Neuron (in vitro differentiated cells): Measurements from ENCODE around the gene KAT14.
"Not testable (repeated sequence)": the region's sequence is repeated elsewhere in the genome, so short reads cannot be mapped to it uniquely, and the experiment has no call there.

ENCODE experiments used
- H2AFZ ChIP-seq: one replicate; pipeline ENCODE4 v1.6.1; 2013; ENCODE audit warnings: low read depth, mild to moderate bottlenecking, inconsistent platforms, low read length, moderate library complexity
- H3K27me3 ChIP-seq: one replicate; pipeline ENCODE4 v1.6.1; 2013; ENCODE audit warnings: low read length; ENCODE audit not compliant: insufficient read depth
- H3K36me3 ChIP-seq: one replicate; pipeline ENCODE4 v1.6.1; 2013; ENCODE audit warnings: low read length; ENCODE audit not compliant: insufficient read depth
- H3K4me1 ChIP-seq: one replicate; pipeline ENCODE4 v1.6.1; 2013; ENCODE audit warnings: low read length; ENCODE audit not compliant: insufficient read depth
- H3K4me3 ChIP-seq: 2 replicates; pipeline ENCODE4 v1.5.1; 2013; ENCODE audit warnings: mild to moderate bottlenecking, low read length, moderate library complexity
- H3K9me3 ChIP-seq: one replicate; pipeline ENCODE4 v1.6.1; 2013; ENCODE audit warnings: low read length

KAT14 gene

GRCh38 chr20:18128574-18128973, 9.1 kb upstream of the KAT14 start:
- not testable (repeated sequence) for H2AFZ ChIP-seq, H3K27me3 ChIP-seq

GRCh38 chr20:18132663-18133062, 5.0 kb upstream of the KAT14 start:
- no peaks in the 10 kb centered on the region for H3K36me3 ChIP-seq
- peaks cover 17% of the 10 kb centered on the region for H3K27me3 ChIP-seq
- H3K4me1 ChIP-seq: no peaks in the 10 kb centered on the region
- no peak overlapping the region for H2AFZ ChIP-seq
- H3K4me3 ChIP-seq: no peak overlapping the region
- H3K9me3 ChIP-seq: no peaks in the 10 kb centered on the region

More at GRCh38 chr20:18128574-18128973, 9.1 kb upstream of the KAT14 start:
- H3K4me1 ChIP-seq, H3K4me3 ChIP-seq, H3K36me3 ChIP-seq, H3K9me3 ChIP-seq: not testable (repeated sequence)

- Histone ChIP-seq H3K9me3 (no peaks in the 10 kb centered on the region), H3K27me3 (peaks cover 17% of the 10 kb centered on the region), H2AFZ (no peak overlapping the region), H3K4me1 (peaks cover 4% of the 10 kb centered on the region), H3K4me3 (no peak overlapping the region), H3K36me3 (no peaks in the 10 kb centered on the region)
Measured at GRCh38 chr20:18133962-18134361, 3.7 kb upstream of the KAT14 start.

GRCh38 chr20:18138266-18138582, 561 bp downstream of the KAT14 start:
- Histone ChIP-seq H2AFZ (peak overlapping the region; percentile 95), H3K36me3 (peaks cover 14% of the 10 kb centered on the region), H3K27me3 (peaks cover 13% of the 10 kb centered on the region), H3K4me3 (peak overlapping the region; percentile 65), H3K4me1 (peaks cover 11% of the 10 kb centered on the region), H3K9me3 (no peaks in the 10 kb centered on the region)

GRCh38 chr20:18138639-18139583, 1.2 kb downstream of the KAT14 start:
- H3K36me3 ChIP-seq: peaks cover 15% of the 10 kb centered on the region
- peak overlapping the region; percentile 65 for H3K4me3 ChIP-seq
- H3K4me1 ChIP-seq: peaks cover 11% of the 10 kb centered on the region
- no peaks in the 10 kb centered on the region for H3K9me3 ChIP-seq
- H3K27me3 ChIP-seq: peaks cover 6% of the 10 kb centered on the region
- peak overlapping the region; percentile 95 for H2AFZ ChIP-seq

- Histone ChIP-seq H3K36me3 (peaks cover 19% of the 10 kb centered on the region), H3K9me3 (no peaks in the 10 kb centered on the region), H3K4me1 (peaks cover 11% of the 10 kb centered on the region), H3K4me3 (no peak overlapping the region), H2AFZ (no peak overlapping the region), H3K27me3 (no peaks in the 10 kb centered on the region)
Measured at GRCh38 chr20:18139832-18140231, 2.2 kb downstream of the KAT14 start.

GRCh38 chr20:18144541-18145099, 7.0 kb downstream of the KAT14 start:
- peaks cover 26% of the 10 kb centered on the region for H3K36me3 ChIP-seq

GRCh38 chr20:18154342-18154741, 16.7 kb downstream of the KAT14 start:
- H2AFZ ChIP-seq: no peak overlapping the region
- H3K9me3 ChIP-seq: no peaks in the 10 kb centered on the region
- no peaks in the 10 kb centered on the region for H3K4me1 ChIP-seq
- H3K27me3 ChIP-seq: no peaks in the 10 kb centered on the region
- no peak overlapping the region for H3K4me3 ChIP-seq
- H3K36me3 ChIP-seq: peaks cover 24% of the 10 kb centered on the region

More at GRCh38 chr20:18144541-18145099, 7.0 kb downstream of the KAT14 start:
- H3K4me1 ChIP-seq: peaks cover under 1% of the 10 kb centered on the region
- no peak overlapping the region for H3K4me3 ChIP-seq
- no peak overlapping the region for H2AFZ ChIP-seq
- no peaks in the 10 kb centered on the region for H3K27me3 ChIP-seq
- H3K9me3 ChIP-seq: no peaks in the 10 kb centered on the region

GRCh38 chr20:18156045-18156444, 18.4 kb downstream of the KAT14 start:
- Histone ChIP-seq H2AFZ (no peak overlapping the region), H3K4me3 (no peak overlapping the region), H3K9me3 (no peaks in the 10 kb centered on the region), H3K27me3 (no peaks in the 10 kb centered on the region), H3K36me3 (peaks cover 13% of the 10 kb centered on the region), H3K4me1 (no peaks in the 10 kb centered on the region)

- Histone ChIP-seq H2AFZ (no peak overlapping the region), H3K4me3 (no peak overlapping the region), H3K36me3 (peaks cover 46% of the 10 kb centered on the region), H3K4me1 (no peaks in the 10 kb centered on the region), H3K9me3 (no peaks in the 10 kb centered on the region), H3K27me3 (no peaks in the 10 kb centered on the region)
Measured at GRCh38 chr20:18164356-18164755, 26.7 kb downstream of the KAT14 start.

- H3K4me1 ChIP-seq: no peaks in the 10 kb centered on the region
- no peaks in the 10 kb centered on the region for H3K27me3 ChIP-seq
- H3K36me3 ChIP-seq: peaks cover 53% of the 10 kb centered on the region
- peaks cover 4% of the 10 kb centered on the region for H3K9me3 ChIP-seq
- H3K4me3 ChIP-seq: no peak overlapping the region
- H2AFZ ChIP-seq: no peak overlapping the region
Measured at GRCh38 chr20:18165553-18165952, 27.9 kb downstream of the KAT14 start.

- Histone ChIP-seq H3K9me3 (peaks cover 4% of the 10 kb centered on the region), H2AFZ (no peak overlapping the region), H3K36me3 (peaks cover 53% of the 10 kb centered on the region), H3K27me3 (no peaks in the 10 kb centered on the region), H3K4me1 (no peaks in the 10 kb centered on the region), H3K4me3 (no peak overlapping the region)
Measured at GRCh38 chr20:18166241-18166881, 28.7 kb downstream of the KAT14 start.

GRCh38 chr20:18166950-18167349, 29.3 kb downstream of the KAT14 start:
- peaks cover 4% of the 10 kb centered on the region for H3K9me3 ChIP-seq
- H3K27me3 ChIP-seq: no peaks in the 10 kb centered on the region
- H2AFZ ChIP-seq: no peak overlapping the region
- H3K36me3 ChIP-seq: peaks cover 48% of the 10 kb centered on the region
- no peak overlapping the region for H3K4me3 ChIP-seq
- H3K4me1 ChIP-seq: no peaks in the 10 kb centered on the region
